ENCODE results near the gene CA5B.

GRCh38 chrX:15829217-15829616 is 91.1 kb downstream of the CA5B start:
- TF ChIP-seq CTCF (conservative IDR thresholded peaks at IDR 0.05) (no peak), EZH2 (IDR thresholded peaks at IDR 0.05; ENCODE audit: low read depth) (no peak)

Data from PC-9 (cell line).